PC-9 (cell line): ENCODE results near the gene PCGF6. TPM values are rescaled to one million over a fixed set of nuclear protein-coding genes. Genes with fewer than 3 reads are reported as not detected.
"Not testable (repeated sequence)": the region's sequence is repeated elsewhere in the genome, so short reads cannot be mapped to it uniquely, and the experiment has no call there.

Experiments
- BruUV-seq: library from RNA; stranded (reverse); fragments of 400-500 nt; replicated peaks from 2 replicates; lab custom pipeline; 2021; lab: Mats Ljungman, UMichigan
- CTCF ChIA-PET: fragments of 300-600 bp; sonication (Branson Sonifier 250); formaldehyde crosslinking; loops from one replicate; lab custom pipeline; 2022; ENCODE audit warnings: antibody characterized with exemption; lab: Charles Lee
- POLR2A ChIA-PET: fragments of 300-600 bp; sonication (Branson Sonifier 250); formaldehyde crosslinking; loops from one replicate; lab custom pipeline; 2022; ENCODE audit warnings: antibody characterized with exemption; ENCODE audit not compliant: unreplicated experiment; lab: Charles Lee
- DNase-seq, 2 experiments: peaks; one replicate each; pipeline versions ENCODE4 v3.0.0 to v3.0.0-alpha.2; 2015 to 2022; ENCODE audit warnings: mixed read lengths in 1 of 2
- H2AFZ ChIP-seq: fragments of 200-600 bp; sonication (generic); 2 replicates; pipeline ENCODE4 v1.8.1; 2017; ENCODE audit warnings: antibody characterized with exemption
- H3F3A ChIP-seq: fragments of 200-600 bp; sonication (generic); 2 replicates; pipeline ENCODE4 v1.8.1; 2017; ENCODE audit warnings: antibody characterized with exemption, mild to moderate bottlenecking, low read depth; ENCODE audit not compliant: insufficient read depth
- H3K27ac ChIP-seq: fragments of 200-600 bp; sonication (generic); 2 replicates; pipeline ENCODE4 v1.6.1; 2016; ENCODE audit warnings: mixed run types
- H3K27me3 ChIP-seq: fragments of 200-600 bp; sonication (generic); 2 replicates; pipeline ENCODE4 v1.6.1; 2016; ENCODE audit warnings: low read depth, mixed run types; ENCODE audit not compliant: insufficient read depth
- H3K36me3 ChIP-seq: fragments of 200-600 bp; sonication (generic); 2 replicates; pipeline ENCODE4 v1.6.1; 2016; ENCODE audit warnings: low read depth, mixed run types
- H3K4me1 ChIP-seq: fragments of 200-600 bp; sonication (generic); replicated peaks from 2 replicates; pipeline ENCODE4 v1.6.1; 2016; ENCODE audit warnings: mixed run types; ENCODE audit not compliant: insufficient read depth
- H3K4me2 ChIP-seq: fragments of 200-600 bp; sonication (generic); 2 replicates; pipeline ENCODE4 v1.6.1; 2017; ENCODE audit warnings: mixed run types
- H3K4me3 ChIP-seq: fragments of 200-600 bp; sonication (generic); 2 replicates; pipeline ENCODE4 v1.6.1; 2016; ENCODE audit warnings: mixed run types
- H3K79me2 ChIP-seq: fragments of 200-600 bp; sonication (generic); 2 replicates; pipeline ENCODE4 v1.6.1; 2017; ENCODE audit warnings: low read depth, mixed run types
- H3K9me2 ChIP-seq: fragments of 200-600 bp; sonication (generic); 2 replicates; pipeline ENCODE4 v1.8.1; 2017; ENCODE audit warnings: mild to moderate bottlenecking; ENCODE audit not compliant: insufficient read depth
- H3K9me3 ChIP-seq: fragments of 200-600 bp; sonication (generic); 2 replicates; pipeline ENCODE4 v1.8.1; 2016; ENCODE audit warnings: low read depth; ENCODE audit not compliant: insufficient read depth
- H4K20me1 ChIP-seq: fragments of 200-600 bp; sonication (generic); 2 replicates; pipeline ENCODE4 v1.8.1; 2017; ENCODE audit not compliant: insufficient read depth
- CTCF ChIP-seq: fragments of 200-600 bp; sonication (generic); conservative IDR thresholded peaks from 2 replicates; pipeline ENCODE4 v1.6.1; 2017; ENCODE audit warnings: mixed run types, antibody characterized with exemption, mild to moderate bottlenecking, moderate library complexity
- EZH2 ChIP-seq: fragments of 200-600 bp; sonication (generic); IDR thresholded peaks from 2 replicates; pipeline ENCODE4 v1.8.0; 2017; ENCODE audit warnings: antibody characterized with exemption, low read depth
- intact Hi-C: fragments of 100-400 bp; cut with micrococcal nuclease; formaldehyde crosslinking; loops from one replicate; pipeline ENCODE4 v1.10.0; 2022; ENCODE audit not compliant: unreplicated experiment
- total RNA-seq: library from RNA; stranded (reverse); gene quantifications from 2 replicates; pipeline ENCODE4 v1.2.3, GENCODE V29; 2021

Gene PCGF6
- total RNA-seq, 1 experiment from 2014 or later, result 4.5 TPM

- Histone ChIP-seq H3F3A (no peaks in the 10 kb centered on the region), H2AFZ (no peak overlapping the region), H3K27ac (no peak overlapping the region), H3K27me3 (no peaks in the 10 kb centered on the region), H3K4me1 (no peaks in the 10 kb centered on the region), H3K4me2 (no peak overlapping the region), H3K9me3 (no peaks in the 10 kb centered on the region), H3K4me3 (no peak overlapping the region), H4K20me1 (no peaks in the 10 kb centered on the region), H3K9me2 (no peaks in the 10 kb centered on the region), H3K79me2 (no peaks in the 10 kb centered on the region), H3K36me3 (no peaks in the 10 kb centered on the region)
- no peak for DNase-seq
- TF ChIP-seq CTCF (no peak), EZH2 (no peak)
- no TSS peak for BruUV-seq
- ChIA-PET CTCF (no interaction called here), POLR2A (no interaction called here)
- intact Hi-C loops, result no loop called here
Observed at GRCh38 chr10:103262229-103262628, 88.7 kb downstream of the PCGF6 start.

- no peaks in the 10 kb centered on the region for H3F3A ChIP-seq
- no peaks in the 10 kb centered on the region for H3K36me3 ChIP-seq
- H4K20me1 ChIP-seq, result no peaks in the 10 kb centered on the region
- TF ChIP-seq CTCF, result no peak
- no peak for TF ChIP-seq EZH2
- POLR2A ChIA-PET, result no interaction called here
- intact Hi-C loops, result no loop called here
- no peaks in the 10 kb centered on the region for H3K27me3 ChIP-seq
- no peaks in the 10 kb centered on the region for H3K9me3 ChIP-seq
- no peak overlapping the region for H3K27ac ChIP-seq
- BruUV-seq, result no TSS peak
- H3K4me1 ChIP-seq, result 0 out of 2 replicates have a peak, but pooled peaks cover 2% of the 10 kb centered on the region
- H2AFZ ChIP-seq, result no peak overlapping the region
- no peaks in the 10 kb centered on the region for H3K79me2 ChIP-seq
- CTCF ChIA-PET, result no interaction called here
- H3K4me3 ChIP-seq, result no peak overlapping the region
- no peaks in the 10 kb centered on the region for H3K9me2 ChIP-seq
- H3K4me2 ChIP-seq, result no peak overlapping the region
- no peak for DNase-seq
Observed at GRCh38 chr10:103259989-103260388, 91.0 kb downstream of the PCGF6 start.

- H3K9me2 ChIP-seq, CTCF ChIA-PET, H3K4me3 ChIP-seq, H3K4me2 ChIP-seq, H3F3A ChIP-seq, BruUV-seq, H4K20me1 ChIP-seq, H3K79me2 ChIP-seq, H3K27me3 ChIP-seq, DNase-seq, H3K36me3 ChIP-seq, H2AFZ ChIP-seq, intact Hi-C loops, POLR2A ChIA-PET, H3K27ac ChIP-seq, H3K4me1 ChIP-seq, H3K9me3 ChIP-seq: not testable (repeated sequence)
Observed at GRCh38 chr10:103258928-103259327, 92.0 kb downstream of the PCGF6 start.

- H3K36me3 ChIP-seq, result no peaks in the 10 kb centered on the region
- no peaks in the 10 kb centered on the region for H3K79me2 ChIP-seq
- H3K4me1 ChIP-seq, result peaks cover 6% of the 10 kb centered on the region
- no peak overlapping the region for H2AFZ ChIP-seq
- no peak overlapping the region for H3K4me2 ChIP-seq
- H4K20me1 ChIP-seq, result no peaks in the 10 kb centered on the region
- no peak overlapping the region for H3K27ac ChIP-seq
- H3K27me3 ChIP-seq, result no peaks in the 10 kb centered on the region
- POLR2A ChIA-PET, result no interaction called here
- H3K9me2 ChIP-seq, result no peaks in the 10 kb centered on the region
- no peak for DNase-seq
- H3K4me3 ChIP-seq, result no peak overlapping the region
- BruUV-seq, result no TSS peak
- no peak for TF ChIP-seq CTCF
- H3F3A ChIP-seq, result no peaks in the 10 kb centered on the region
- intact Hi-C loops, result no loop called here
- CTCF ChIA-PET, result no interaction called here
- H3K9me3 ChIP-seq, result no peaks in the 10 kb centered on the region
Observed at GRCh38 chr10:103257812-103258211, 93.1 kb downstream of the PCGF6 start.
